ENCODE data around the gene FURIN.
"Not testable (repeated sequence)": the region's sequence is repeated elsewhere in the genome, so short reads cannot be mapped to it uniquely, and the experiment has no call there.

FURIN gene

DNA sequence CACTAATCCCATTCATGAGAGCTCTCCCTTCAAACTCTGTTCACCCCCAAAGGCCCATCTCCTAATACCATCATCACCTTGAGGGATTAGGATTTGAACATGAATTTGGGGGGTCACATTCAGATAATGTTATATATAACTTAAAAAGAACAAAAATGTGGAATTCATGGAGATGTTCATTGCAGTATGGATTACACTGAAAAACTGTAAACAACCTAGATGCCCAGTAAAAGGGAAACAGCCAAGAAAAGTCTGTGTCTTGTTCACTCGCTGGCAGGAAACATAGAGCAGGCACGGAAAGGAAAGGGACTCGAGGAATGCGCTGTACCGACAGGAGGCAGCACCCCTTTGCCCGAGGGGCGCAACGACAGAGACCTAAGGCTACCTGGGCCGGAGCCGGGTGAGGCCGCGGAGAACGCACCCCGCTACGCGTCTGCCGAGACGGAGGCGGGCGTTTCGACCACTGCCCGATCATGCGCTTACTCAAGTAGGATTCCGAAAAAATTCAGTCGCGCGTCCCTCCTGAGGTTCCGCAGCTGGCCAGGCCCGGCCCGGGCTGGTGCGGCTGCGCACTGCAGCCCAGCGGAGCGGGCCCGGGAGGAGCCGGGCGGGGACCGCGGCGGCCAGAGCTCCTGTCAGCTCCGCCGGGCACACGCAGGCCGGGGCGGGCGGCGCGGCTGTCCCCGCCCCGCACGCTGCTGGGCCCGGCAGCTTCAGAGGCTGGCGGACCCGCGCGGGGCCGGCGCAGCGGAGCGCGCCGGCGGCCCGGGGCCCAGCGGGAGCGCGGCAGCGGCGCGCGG lies 33.9 kb downstream of the FURIN start:
- peak; percentile 33 to 51 for DNase-seq (ENCODE audit: low read depth in 2 of 2)

DNA sequence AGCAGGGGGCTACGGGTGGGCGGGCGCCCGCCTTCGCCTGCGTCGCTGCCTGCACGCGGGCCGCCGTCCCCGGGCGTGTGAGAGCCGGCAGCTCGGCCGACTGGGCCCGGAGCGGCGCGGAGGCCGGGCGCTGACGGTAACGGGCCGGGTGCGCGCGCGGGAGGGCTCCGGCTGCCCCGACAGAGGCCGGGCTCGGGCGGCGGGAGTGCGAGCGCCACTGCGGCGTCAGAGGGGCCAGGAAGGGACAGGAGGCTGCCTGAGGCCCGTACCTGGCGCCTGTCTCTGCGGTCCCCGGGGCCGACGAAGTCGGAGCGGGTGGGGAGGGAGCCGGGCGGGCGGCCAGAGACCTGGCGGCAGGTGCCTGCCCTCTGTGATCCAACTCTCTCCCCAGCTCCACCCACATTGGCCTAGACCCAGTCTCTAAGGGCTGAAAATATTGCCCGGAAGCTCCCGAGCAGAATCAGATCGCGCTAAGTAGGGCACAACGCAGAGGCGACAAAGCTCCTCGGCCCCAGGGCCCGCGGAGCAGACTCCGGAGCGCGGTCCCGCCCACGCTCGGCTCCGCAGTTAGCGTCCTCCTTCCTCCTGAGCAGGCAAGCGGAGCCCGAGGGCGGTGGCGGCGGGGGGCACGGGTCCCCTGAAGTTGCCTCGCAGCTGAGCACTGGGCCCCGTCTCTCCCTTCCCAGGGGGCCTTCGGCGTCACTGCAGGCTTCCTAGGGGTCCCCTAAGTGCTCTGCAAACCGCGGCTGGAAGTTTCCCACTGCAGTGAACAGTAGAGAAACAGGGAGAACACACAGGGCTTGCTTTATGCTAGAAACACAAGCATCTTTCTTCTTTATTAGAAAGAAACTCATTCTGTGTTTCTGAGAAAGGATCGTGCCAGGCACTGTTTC lies 34.7 kb downstream of the FURIN start, which contains the start of gene MAN2A2:
TSS of gene MAN2A2 (plus strand) at position 463 of the 893 bp plus-strand sequence. CDS start 906 bp downstream, outside the sequence.
- DNase-seq (ENCODE audit: low read depth in 2 of 2): peak; percentile 57 to 73

GRCh38 chr15:90903733-90904536 lies 35.5 kb downstream of the FURIN start:
- no peak for DNase-seq (ENCODE audit: low read depth in 2 of 2)

DNA sequence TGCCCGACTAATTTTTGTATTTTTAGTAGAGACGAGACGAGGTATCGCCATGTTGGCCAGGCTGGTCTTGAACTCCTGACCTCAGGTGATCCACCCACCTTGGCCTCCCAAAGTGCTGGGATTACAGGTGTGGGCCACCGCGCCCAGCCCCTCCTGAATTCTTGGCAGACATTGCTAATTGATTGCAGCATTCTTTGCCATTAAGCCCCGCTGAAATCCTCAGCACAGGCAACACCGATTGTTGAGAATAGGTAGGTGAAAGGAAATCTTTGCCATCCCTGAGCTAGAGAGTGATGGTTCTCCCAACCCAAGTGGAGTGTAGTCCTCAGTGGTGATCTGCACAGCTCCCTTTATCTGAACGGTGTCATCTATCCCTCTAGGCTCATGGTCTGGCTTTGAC lies 36.4 kb downstream of the FURIN start:
- no peak for DNase-seq (ENCODE audit: low read depth in 2 of 2)

- no peak for DNase-seq (ENCODE audit: low read depth in 2 of 2)
Observed at GRCh38 chr15:90905306-90906180, 37.2 kb downstream of the FURIN start.

DNA sequence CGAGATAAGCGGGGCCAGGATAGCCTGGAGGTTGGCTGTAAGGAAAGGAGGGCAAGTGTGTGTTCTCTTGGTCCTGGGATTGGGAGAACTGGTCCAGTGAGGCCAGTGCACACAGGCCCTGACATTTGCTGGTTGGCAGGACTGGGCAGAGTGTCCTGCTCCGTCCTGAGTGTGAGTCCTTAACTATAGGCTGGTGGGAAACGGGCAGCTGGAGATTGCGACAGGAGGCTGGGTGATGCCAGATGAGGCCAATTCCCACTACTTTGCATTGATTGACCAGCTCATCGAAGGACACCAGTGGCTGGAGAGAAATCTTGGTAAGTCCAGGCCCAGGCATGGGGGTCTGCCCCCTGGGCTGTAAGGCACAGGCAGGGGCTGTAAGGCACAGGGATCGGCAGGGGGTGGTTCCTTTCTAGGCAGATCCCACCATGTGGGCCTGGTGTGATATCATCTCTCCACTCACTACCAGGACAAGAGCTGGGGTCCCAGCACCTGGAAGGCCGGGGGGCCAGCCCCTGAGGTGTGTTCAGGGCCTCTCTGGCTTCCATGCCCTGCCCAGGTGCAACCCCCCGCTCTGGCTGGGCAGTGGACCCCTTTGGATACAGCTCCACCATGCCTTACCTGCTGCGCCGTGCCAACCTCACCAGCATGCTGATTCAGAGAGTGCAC lies 37.9 kb downstream of the FURIN start:
- DNase-seq (ENCODE audit: low read depth in 2 of 2): no peak

- no peak for DNase-seq (ENCODE audit: low read depth in 2 of 2)
Observed at GRCh38 chr15:90907051-90907660, 38.8 kb downstream of the FURIN start.

DNA sequence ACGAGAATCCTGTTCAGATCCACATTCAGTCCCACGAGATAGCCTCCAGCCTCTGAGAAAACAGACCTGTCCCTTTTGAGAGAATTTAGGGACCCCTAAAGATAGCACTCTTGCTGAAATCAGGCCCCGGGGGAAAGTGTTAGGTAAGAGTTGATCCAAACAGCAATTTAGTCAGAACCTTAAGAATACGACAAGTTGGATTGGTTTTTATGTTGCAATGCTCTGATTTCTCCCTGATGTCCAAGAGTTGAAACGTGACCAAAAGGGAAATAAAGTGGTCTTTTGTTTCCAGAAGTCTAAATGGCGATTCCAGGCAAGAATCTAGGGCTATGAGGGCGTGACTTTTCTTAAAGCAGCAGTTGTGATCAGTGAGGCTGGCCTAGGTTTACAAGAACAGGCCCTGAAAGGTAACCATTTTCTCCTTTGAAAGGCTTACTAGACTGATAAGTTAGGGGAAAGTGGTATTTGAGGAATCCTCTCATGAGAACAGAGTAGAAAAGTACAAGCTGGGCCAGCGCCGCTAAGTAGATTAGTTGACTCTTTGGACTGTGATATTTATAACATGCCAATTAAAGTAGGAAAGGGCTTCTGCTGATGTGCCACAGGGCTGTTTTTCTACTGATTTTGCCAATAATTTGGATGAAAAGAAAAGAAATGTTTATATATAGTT lies 39.6 kb downstream of the FURIN start:
- no peak for DNase-seq (ENCODE audit: low read depth in 2 of 2)

- not testable (repeated sequence) for DNase-seq (ENCODE audit: low read depth in 2 of 2)
Observed at GRCh38 chr15:90909449-90909848, 41.1 kb downstream of the FURIN start.

- DNase-seq (ENCODE audit: low read depth in 2 of 2): no peak
Observed at GRCh38 chr15:90909976-90910375, 41.6 kb downstream of the FURIN start.

DNA sequence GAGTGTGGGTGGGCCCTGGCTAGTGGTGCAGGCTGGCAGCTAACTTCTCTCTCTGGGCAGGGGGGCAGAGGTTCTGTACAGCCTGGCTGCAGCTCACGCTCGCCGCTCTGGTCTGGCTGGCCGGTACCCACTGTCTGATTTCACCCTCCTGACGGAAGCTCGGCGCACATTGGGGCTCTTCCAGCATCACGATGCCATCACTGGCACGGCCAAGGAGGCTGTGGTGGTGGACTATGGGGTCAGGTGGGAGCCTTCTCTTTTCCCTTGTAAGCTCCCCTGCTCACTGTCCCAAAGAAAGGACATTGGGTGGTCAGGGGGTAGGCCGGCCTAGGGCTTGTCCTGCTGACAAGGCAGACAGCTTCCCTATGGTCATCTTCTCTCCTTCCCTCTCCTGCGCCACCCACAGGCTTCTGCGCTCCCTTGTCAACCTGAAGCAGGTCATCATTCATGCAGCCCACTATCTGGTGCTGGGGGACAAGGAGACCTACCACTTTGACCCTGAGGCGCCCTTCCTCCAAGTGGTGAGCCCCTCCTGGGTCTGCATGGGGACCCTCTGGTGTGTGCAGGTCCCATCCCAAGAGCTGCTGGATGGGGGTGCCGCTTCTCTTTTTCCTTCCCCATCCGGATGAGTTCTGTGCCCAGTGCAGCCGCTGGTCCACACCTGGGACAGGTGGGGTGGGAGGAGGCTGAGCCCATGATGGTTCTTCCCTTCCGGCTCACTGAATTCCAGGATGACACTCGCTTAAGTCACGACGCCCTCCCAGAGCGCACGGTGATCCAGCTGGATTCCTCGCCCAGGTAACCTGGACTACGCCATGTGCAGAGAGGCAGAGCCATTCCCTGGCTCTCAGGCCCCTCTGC lies 42.3 kb downstream of the FURIN start:
- DNase-seq (ENCODE audit: low read depth in 2 of 2): no peak

GRCh38 chr15:90911302-90911623 lies 42.9 kb downstream of the FURIN start:
- DNase-seq (ENCODE audit: low read depth in 2 of 2): no peak

DNA sequence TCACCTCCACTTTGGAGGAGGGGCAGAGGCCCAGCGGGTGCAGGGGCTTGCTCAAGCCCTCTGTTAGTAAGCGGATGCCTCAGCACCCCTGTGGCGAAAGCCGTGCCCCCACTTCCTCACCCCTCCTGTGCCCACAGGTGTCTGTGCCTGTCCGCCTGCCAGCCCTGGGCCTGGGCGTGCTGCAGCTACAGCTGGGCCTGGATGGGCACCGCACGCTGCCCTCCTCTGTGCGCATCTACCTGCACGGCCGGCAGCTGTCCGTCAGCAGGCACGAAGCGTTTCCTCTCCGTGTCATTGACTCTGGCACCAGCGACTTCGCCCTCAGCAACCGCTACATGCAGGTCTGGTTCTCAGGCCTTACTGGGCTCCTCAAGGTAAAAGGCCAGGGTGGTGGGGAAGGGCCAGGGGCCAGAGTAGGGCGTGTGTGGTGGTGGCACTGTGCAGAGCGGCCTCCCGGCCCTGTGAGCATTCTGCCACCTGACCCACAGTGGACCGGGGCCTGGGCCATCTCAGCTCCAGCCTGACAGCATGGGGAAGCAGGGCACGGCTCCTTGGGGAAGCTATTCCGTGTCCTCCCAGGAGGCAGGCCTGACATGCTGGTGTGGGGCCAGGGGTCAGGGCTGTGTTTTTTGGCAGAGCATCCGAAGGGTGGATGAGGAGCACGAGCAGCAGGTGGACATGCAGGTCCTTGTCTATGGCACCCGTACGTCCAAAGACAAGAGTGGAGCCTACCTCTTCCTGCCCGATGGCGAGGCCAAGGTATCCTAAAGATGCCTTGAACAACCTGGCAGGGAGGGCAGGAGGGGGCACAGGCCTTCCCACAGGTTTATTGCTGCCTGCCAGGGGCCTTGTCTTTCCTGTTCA lies 43.8 kb downstream of the FURIN start:
- DNase-seq (ENCODE audit: low read depth in 2 of 2): no peak

DNA sequence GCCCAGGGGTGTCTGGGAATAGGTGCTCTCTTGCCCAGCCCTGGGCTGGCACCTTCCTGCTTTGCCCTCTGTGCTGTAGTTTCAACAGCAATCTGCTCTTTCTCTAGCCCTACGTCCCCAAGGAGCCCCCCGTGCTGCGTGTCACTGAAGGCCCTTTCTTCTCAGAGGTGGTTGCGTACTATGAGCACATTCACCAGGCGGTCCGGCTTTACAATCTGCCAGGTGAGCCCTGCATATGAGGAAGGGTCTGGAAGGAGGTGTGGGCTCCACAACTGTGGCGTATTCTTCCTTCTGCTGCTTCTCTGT lies 44.3 kb downstream of the FURIN start:
- no peak for DNase-seq (ENCODE audit: low read depth in 2 of 2)

DNA sequence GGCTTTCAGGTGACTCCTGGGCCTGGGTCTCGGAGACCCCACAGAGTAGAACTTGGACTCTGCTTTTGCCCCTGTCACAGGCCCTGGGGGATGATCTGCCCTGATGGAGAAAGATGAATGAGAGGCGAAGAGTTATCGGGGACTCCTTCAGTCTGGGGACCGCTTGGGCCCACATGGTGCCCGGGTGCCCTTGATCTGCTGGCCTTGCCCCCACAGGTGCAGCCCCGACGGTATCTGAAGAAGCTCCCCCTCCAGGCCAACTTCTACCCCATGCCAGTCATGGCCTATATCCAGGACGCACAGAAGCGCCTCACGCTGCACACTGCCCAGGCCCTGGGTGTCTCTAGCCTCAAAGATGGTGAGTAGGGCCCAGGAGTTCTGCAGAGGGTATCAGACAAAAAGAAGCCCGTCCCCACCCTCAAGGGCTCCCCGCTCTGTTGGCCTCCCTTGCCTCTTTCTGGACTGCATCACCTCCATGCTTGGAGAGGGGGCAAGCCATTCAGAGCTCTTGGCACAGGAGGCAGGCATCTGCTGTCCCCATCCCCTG lies 45.1 kb downstream of the FURIN start:
- DNase-seq (ENCODE audit: low read depth in 2 of 2): no peak

DNA sequence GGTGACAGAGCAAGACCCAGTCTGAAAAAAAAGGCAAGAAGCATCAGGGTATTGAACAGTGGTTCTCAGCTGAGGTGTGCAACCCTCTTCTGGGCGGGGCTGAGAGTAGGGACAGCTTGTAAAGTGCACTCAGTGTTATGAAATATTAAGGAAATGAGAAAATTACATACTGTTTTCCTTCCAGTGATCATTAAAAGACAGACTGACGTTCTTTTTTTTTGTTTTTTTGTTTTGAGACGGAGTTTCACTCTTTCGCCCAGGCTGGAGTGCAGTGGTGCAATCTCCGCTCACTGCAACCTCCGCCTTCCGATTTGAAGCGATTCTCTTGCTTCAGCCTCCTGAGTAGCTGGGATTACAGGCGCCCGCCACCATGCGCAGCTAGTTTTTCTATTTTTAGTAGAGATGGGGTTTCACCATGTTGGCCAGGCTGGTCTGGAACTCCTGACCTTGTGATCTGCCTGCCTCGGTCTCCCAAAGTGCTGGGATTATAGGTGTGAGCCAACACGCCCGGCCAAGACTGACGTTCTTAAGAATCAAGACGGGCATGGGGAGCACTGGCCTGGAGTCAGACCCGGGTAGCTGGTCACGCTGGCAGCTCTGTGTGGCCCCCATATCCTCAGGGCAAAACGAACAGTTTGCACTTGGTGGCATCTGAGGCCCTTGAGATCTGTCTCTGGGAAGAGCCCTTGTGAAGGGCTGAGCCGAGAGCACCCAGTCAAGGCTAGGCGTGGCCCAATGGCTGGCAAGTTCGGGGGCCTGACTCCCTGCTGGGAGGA lies 46.1 kb downstream of the FURIN start:
- no peak for DNase-seq (ENCODE audit: low read depth in 2 of 2)

Measured in activated CD8-positive, alpha-beta memory T cell treated with anti-CD3 and anti-CD28 coated beads for 4 hours (primary cell).